ENCODE measurements around the gene CALHM4. TPM values are rescaled to one million over a fixed set of nuclear protein-coding genes. Genes with fewer than 3 reads are reported as not detected.

The CALHM4 gene
- total RNA-seq, 1 experiment from 2014 or later: 1.8 TPM

GRCh38 chr6:116577486-116577885 is 23.9 kb downstream of the CALHM4 start:
- intact Hi-C loops (cut with micrococcal nuclease; ENCODE audit: unreplicated experiment): no loop called here
- Mint-ChIP-seq H3K4me1 (ENCODE audit: low read depth, unreplicated experiment) (peaks cover 11% of the 10 kb centered on the region), H3K27ac (ENCODE audit: unreplicated experiment) (no peak overlapping the region), H3K4me3 (ENCODE audit: unreplicated experiment) (no peak overlapping the region), H3K27me3 (ENCODE audit: insufficient read depth, unreplicated experiment) (no peaks in the 10 kb centered on the region), H3K9me3 (ENCODE audit: unreplicated experiment) (no peaks in the 10 kb centered on the region), H3K36me3 (ENCODE audit: insufficient read depth, unreplicated experiment) (peaks cover 37% of the 10 kb centered on the region)
- ChIA-PET POLR2A (no interaction called here), CTCF (no interaction called here)
- Histone ChIP-seq H3K27me3 (replicated peaks; ENCODE audit: control insufficient read depth, insufficient read depth, low read length) (no peaks in the 10 kb centered on the region), H3K36me3 (ENCODE audit: control insufficient read depth, insufficient read depth, low read length) (no peaks in the 10 kb centered on the region), H3K4me1 (peaks cover 6% of the 10 kb centered on the region; the same call in 1 of the 2 replicates), H3K9me3 (no peaks in the 10 kb centered on the region), H3K4me3 (ENCODE audit: low read depth, low read length) (no peak overlapping the region)
- no peak for DNase-seq
- TF ChIP-seq CTCF (IDR thresholded peaks at IDR 0.05; ENCODE audit: insufficient read depth in 1 of 2, low read depth in 1 of 2, low read length in 1 of 2, severe bottlenecking in 1 of 2, unreplicated experiment in 1 of 2): no peak
- no TSS peak for BruUV-seq (replicated peaks)

- no peaks in the 10 kb centered on the region for H3K9me3 ChIP-seq
- no peaks in the 10 kb centered on the region for H3K36me3 ChIP-seq (ENCODE audit: control insufficient read depth, insufficient read depth, low read length)
- intact Hi-C loops (cut with micrococcal nuclease; ENCODE audit: unreplicated experiment): no loop called here
- no peak for TF ChIP-seq CTCF (IDR thresholded peaks at IDR 0.05; ENCODE audit: insufficient read depth in 1 of 2, low read depth in 1 of 2, low read length in 1 of 2, severe bottlenecking in 1 of 2, unreplicated experiment in 1 of 2)
- Mint-ChIP-seq H3K36me3 (ENCODE audit: insufficient read depth, unreplicated experiment) (peaks cover 45% of the 10 kb centered on the region), H3K27me3 (ENCODE audit: insufficient read depth, unreplicated experiment) (no peaks in the 10 kb centered on the region), H3K4me1 (ENCODE audit: low read depth, unreplicated experiment) (peaks cover 6% of the 10 kb centered on the region), H3K9me3 (ENCODE audit: unreplicated experiment) (no peaks in the 10 kb centered on the region), H3K27ac (ENCODE audit: unreplicated experiment) (no peak overlapping the region), H3K4me3 (ENCODE audit: unreplicated experiment) (no peak overlapping the region)
- CTCF ChIA-PET: no interaction called here
- DNase-seq: no peak
- H3K4me1 ChIP-seq: no peaks in the 10 kb centered on the region; the same call in 1 of the 2 replicates
- no TSS peak for BruUV-seq (replicated peaks)
- H3K27me3 ChIP-seq (replicated peaks; ENCODE audit: control insufficient read depth, insufficient read depth, low read length): no peaks in the 10 kb centered on the region
- POLR2A ChIA-PET: no interaction called here
- H3K4me3 ChIP-seq (ENCODE audit: low read depth, low read length): no peak overlapping the region
Observed at GRCh38 chr6:116578335-116578734, 24.8 kb downstream of the CALHM4 start.

- H3K9me3 Mint-ChIP-seq (ENCODE audit: unreplicated experiment): no peaks in the 10 kb centered on the region
- ChIA-PET POLR2A (no interaction called here), CTCF (no interaction called here)
- no TSS peak for BruUV-seq (replicated peaks)
- no peaks in the 10 kb centered on the region for H3K27me3 Mint-ChIP-seq (ENCODE audit: insufficient read depth, unreplicated experiment)
- no peak overlapping the region for H3K4me3 ChIP-seq (ENCODE audit: low read depth, low read length)
- H3K4me1 ChIP-seq: no peaks in the 10 kb centered on the region
- no peak for TF ChIP-seq CTCF (IDR thresholded peaks at IDR 0.05; ENCODE audit: insufficient read depth in 1 of 2, low read depth in 1 of 2, low read length in 1 of 2, severe bottlenecking in 1 of 2, unreplicated experiment in 1 of 2)
- H3K36me3 Mint-ChIP-seq (ENCODE audit: insufficient read depth, unreplicated experiment): peaks cover 45% of the 10 kb centered on the region
- H3K27me3 ChIP-seq (replicated peaks; ENCODE audit: control insufficient read depth, insufficient read depth, low read length): no peaks in the 10 kb centered on the region
- peaks cover 6% of the 10 kb centered on the region for H3K4me1 Mint-ChIP-seq (ENCODE audit: low read depth, unreplicated experiment)
- no peak for DNase-seq
- H3K27ac Mint-ChIP-seq (ENCODE audit: unreplicated experiment): no peak overlapping the region
- no peaks in the 10 kb centered on the region for H3K36me3 ChIP-seq (ENCODE audit: control insufficient read depth, insufficient read depth, low read length)
- intact Hi-C loops (cut with micrococcal nuclease; ENCODE audit: unreplicated experiment): no loop called here
- no peaks in the 10 kb centered on the region for H3K9me3 ChIP-seq
- H3K4me3 Mint-ChIP-seq (ENCODE audit: unreplicated experiment): no peak overlapping the region
Observed at GRCh38 chr6:116579143-116579542, 25.6 kb downstream of the CALHM4 start.
